Fibroblast of the aortic adventitia (primary cell): ENCODE measurements around the gene CASP4. TPM values are rescaled to one million over a fixed set of nuclear protein-coding genes. Genes with fewer than 3 reads are reported as not detected.
A peak's percentile ranks its signal among the peaks of the same experiment; 100 is the strongest.

Experiments
- DNase-seq: peaks from one replicate; pipeline ENCODE4 v3.0.0-alpha.2; 2010; ENCODE audit warnings: low read depth
- H3K4me3 ChIP-seq: 2 replicates; pipeline ENCODE4 v1.5.1; 2011; ENCODE audit warnings: low read depth, mild to moderate bottlenecking, control low read depth, low read length, moderate library complexity
- total RNA-seq: library from RNA; depleted of rRNA; stranded (reverse); fragments of >200 nt; gene quantifications from 2 replicates; pipeline ENCODE4 v1.2.3, GENCODE V29; 2012; ENCODE audit warnings: low replicate concordance
- TF ChIP-seq, protein P1 (sequence below): IDR thresholded peaks from 2 replicates; pipeline ENCODE4 v1.5.1; 2011; ENCODE audit warnings: mild to moderate bottlenecking, low read length, control low read depth, inconsistent platforms; ENCODE audit not compliant: insufficient read depth

CASP4 gene
- total RNA-seq, 1 donor, result 245 TPM

GRCh38 chr11:104897891-104898684 is 70.3 kb downstream of the CASP4 start, which contains the start of gene CASP12:
CASP12 (minus strand) TSS chr11:104898460.
- peak; percentile 20 for DNase-seq
- no peak within 1 kb of the TSS for H3K4me3 ChIP-seq
- TF ChIP-seq, protein P1, sequence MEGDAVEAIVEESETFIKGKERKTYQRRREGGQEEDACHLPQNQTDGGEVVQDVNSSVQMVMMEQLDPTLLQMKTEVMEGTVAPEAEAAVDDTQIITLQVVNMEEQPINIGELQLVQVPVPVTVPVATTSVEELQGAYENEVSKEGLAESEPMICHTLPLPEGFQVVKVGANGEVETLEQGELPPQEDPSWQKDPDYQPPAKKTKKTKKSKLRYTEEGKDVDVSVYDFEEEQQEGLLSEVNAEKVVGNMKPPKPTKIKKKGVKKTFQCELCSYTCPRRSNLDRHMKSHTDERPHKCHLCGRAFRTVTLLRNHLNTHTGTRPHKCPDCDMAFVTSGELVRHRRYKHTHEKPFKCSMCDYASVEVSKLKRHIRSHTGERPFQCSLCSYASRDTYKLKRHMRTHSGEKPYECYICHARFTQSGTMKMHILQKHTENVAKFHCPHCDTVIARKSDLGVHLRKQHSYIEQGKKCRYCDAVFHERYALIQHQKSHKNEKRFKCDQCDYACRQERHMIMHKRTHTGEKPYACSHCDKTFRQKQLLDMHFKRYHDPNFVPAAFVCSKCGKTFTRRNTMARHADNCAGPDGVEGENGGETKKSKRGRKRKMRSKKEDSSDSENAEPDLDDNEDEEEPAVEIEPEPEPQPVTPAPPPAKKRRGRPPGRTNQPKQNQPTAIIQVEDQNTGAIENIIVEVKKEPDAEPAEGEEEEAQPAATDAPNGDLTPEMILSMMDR, result no peak

- peak; percentile 12 for DNase-seq
- TF ChIP-seq, protein P1, result no peak
These were observed 72.7 kb downstream of the CASP4 start for GRCh38 chr11:104895634-104896033.

DNA sequence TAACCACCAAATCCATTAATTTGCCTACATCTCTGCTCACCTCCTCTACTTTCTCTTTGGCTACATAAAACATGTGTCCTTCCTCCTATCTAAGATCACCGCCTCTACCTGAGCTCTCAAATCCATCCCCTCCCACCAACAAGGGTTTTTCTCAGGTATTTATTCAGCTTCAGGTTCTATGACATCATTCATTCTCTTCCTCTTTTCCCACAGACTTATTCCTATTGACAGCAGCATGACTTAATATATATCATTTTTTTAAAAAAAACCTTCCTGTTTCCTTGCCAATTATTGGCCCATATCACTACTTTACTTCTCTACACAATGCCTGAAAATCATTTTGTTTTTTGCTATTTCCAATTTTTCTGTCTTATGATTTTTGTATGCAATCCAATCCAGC is 74.5 kb downstream of the CASP4 start:
- DNase-seq, result no peak
- TF ChIP-seq, protein P1, result no peak
- H3K4me3 ChIP-seq, result no peak overlapping the region

More at GRCh38 chr11:104895634-104896033, 72.7 kb downstream of the CASP4 start:
- no peak overlapping the region for H3K4me3 ChIP-seq

Other genes with a start within 250 kb of the CASP4 start
- gene CASP12, start 70.1 kb downstream of the CASP4 start, total RNA-seq, result 0.18 TPM in 1 of 2 replicates, not detected in the other
- not detected in 2 replicates for gene CASP5, start 54.6 kb upstream of the CASP4 start, total RNA-seq
- 12.3 and 21.0 TPM in 2 replicates for gene CASP1, start 66.6 kb upstream of the CASP4 start, total RNA-seq
- 5.3 and 11.5 TPM in 2 replicates for gene CARD16, start 76.8 kb upstream of the CASP4 start, total RNA-seq
- not detected in 2 replicates for gene CARD18, start 171.2 kb upstream of the CASP4 start, total RNA-seq